Activated T-cell treated with anti-CD3 and anti-CD28 coated beads, Interleukin-2, amount 50 U/mL, for 72 hours (primary cell): Measurements from ENCODE around the gene REC114. TPM values are rescaled to one million over a fixed set of nuclear protein-coding genes. Genes with fewer than 3 reads are reported as not detected.
A peak's percentile ranks its signal among the peaks of the same experiment; 100 is the strongest.
"Not testable (repeated sequence)": the region's sequence is repeated elsewhere in the genome, so short reads cannot be mapped to it uniquely, and the experiment has no call there.

Experiments used
- ATAC-seq, 2 donors: fragments of 150-1000 bp; cut with Tn5 transposase; replicated peaks in 1 of 2; 2 replicates each; pipeline ENCODE4 v1.10.0; 2021; ENCODE audit warnings: moderate library complexity in 2 of 2, mild to moderate bottlenecking in 1 of 2
- DNase-seq, 2 donors: peaks; one replicate each; pipeline ENCODE4 v3.0.0; 2021 to 2022; ENCODE audit warnings: mixed read lengths in 1 of 2
- H3K27ac Mint-ChIP-seq: one replicate; pipeline ENCODE4 v1.8.0; 2022; ENCODE audit warnings: mild to moderate bottlenecking, moderate library complexity, mixed read lengths
- H3K27me3 Mint-ChIP-seq: one replicate; pipeline ENCODE4 v1.8.0; 2022; ENCODE audit warnings: low read depth, mixed read lengths
- H3K36me3 Mint-ChIP-seq, 2 donors: one replicate each; pipeline ENCODE4 v1.8.0; 2022; ENCODE audit warnings: mixed read lengths in 2 of 2, mild to moderate bottlenecking in 1 of 2; ENCODE audit not compliant: insufficient read depth in 2 of 2
- H3K4me1 Mint-ChIP-seq: one replicate; pipeline ENCODE4 v1.8.0; 2022; ENCODE audit warnings: low read depth, mixed read lengths
- H3K4me3 Mint-ChIP-seq, 2 donors: one replicate each; pipeline ENCODE4 v1.8.0; 2022; ENCODE audit warnings: mild to moderate bottlenecking in 2 of 2, mixed read lengths in 2 of 2, moderate library complexity in 2 of 2
- H3K9me3 Mint-ChIP-seq, 2 donors: one replicate each; pipeline ENCODE4 v1.8.0; 2022; ENCODE audit warnings: mixed read lengths in 2 of 2
- total RNA-seq, 2 donors: library from RNA; stranded (reverse); gene quantifications; one replicate each; pipeline ENCODE4 v1.2.3, GENCODE V29; 2022

Gene REC114, protein sequence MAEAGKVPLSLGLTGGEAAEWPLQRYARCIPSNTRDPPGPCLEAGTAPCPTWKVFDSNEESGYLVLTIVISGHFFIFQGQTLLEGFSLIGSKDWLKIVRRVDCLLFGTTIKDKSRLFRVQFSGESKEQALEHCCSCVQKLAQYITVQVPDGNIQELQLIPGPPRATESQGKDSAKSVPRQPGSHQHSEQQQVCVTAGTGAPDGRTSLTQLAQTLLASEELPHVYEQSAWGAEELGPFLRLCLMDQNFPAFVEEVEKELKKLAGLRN
- total RNA-seq, result not detected

DNA sequence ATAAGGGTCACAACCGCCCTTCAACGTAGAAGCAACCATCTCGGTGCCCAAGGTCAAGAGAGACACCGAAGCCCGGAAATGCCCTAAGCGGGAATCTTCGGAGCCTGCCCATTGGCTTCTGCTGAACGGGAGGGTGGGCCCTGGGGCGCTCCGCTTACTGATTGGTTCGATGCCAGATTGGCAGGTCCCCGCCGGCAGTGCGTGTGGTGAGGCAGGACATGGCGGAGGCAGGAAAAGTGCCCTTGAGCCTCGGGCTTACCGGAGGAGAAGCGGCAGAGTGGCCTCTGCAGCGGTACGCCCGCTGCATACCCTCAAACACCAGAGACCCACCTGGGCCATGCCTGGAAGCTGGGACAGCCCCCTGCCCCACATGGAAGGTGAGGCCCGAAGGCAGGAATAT lies at the start of gene REC114:
Gene REC114, plus strand, starts transcription at position 197 of the 400 bp plus-strand sequence. Its CDS starts 22 bp downstream, at position 219.
- peaks cover 4% of the 10 kb centered on the region in 2 donors for H3K9me3 Mint-ChIP-seq
- peaks cover 0 to 4% of the 10 kb centered on the region in 2 donors for H3K36me3 Mint-ChIP-seq
- H3K27me3 Mint-ChIP-seq, result peaks cover 14% of the 10 kb centered on the region
- ATAC-seq (no peak), DNase-seq (no peak)
- H3K4me3 Mint-ChIP-seq, result no peak within 1 kb of the TSS
- no peak within 1 kb of the TSS for H3K27ac Mint-ChIP-seq
- no peaks in the 10 kb centered on the region for H3K4me1 Mint-ChIP-seq

DNA sequence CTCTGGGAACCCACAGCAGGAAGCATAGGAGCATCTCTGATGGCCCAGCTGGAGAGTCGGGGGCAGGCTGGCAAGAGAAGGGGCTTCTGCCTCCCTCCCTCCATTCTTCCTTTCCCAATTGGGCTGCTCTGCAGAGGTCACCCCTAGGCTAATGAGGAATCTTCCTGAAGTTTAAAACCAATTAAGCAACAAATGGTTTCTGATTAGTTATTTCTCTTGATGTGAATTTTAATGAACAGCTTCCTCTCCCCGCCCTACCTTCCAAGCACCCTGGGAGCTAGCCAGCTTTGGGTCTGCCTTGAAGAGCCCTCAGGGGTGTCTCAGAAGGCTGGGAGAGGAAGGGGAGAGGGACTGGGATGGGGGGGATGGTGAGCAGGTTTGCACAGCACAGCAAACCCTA lies 49.6 kb upstream of the REC114 start:
- H3K4me3 Mint-ChIP-seq, result no peak overlapping the region
- H3K27ac Mint-ChIP-seq, result no peak overlapping the region
- no peaks in the 10 kb centered on the region for H3K9me3 Mint-ChIP-seq
- H3K36me3 Mint-ChIP-seq, result no peaks in the 10 kb centered on the region
- peaks cover 29% of the 10 kb centered on the region for H3K27me3 Mint-ChIP-seq
- DNase-seq (no peak), ATAC-seq (no peak)
- no peaks in the 10 kb centered on the region for H3K4me1 Mint-ChIP-seq

DNA sequence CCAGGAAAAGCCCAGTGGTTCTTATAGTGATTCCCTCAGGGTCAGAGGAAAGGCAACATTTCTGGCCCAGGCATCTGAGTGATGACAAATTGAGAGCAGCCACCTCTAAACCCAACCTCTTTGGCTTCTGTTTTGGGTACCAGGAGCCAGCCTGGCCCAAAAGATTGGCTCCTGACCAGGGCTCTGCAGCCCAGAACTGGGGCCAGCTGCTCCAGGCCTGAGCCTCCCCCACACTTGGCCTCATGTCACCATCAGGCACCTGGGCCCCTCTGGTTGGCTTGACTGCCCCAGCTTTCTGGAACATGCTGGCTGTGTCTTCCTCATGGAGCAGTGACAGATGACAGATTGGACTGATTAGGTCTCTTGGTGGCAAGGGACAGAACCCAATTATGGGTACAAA lies 48.2 kb upstream of the REC114 start:
- Mint-ChIP-seq H3K4me3 (no peak overlapping the region), H3K36me3 (no peaks in the 10 kb centered on the region), H3K27me3 (peaks cover 29% of the 10 kb centered on the region), H3K27ac (no peak overlapping the region), H3K9me3 (no peaks in the 10 kb centered on the region), H3K4me1 (no peaks in the 10 kb centered on the region)
- DNase-seq, result no peak
- no peak for ATAC-seq

DNA sequence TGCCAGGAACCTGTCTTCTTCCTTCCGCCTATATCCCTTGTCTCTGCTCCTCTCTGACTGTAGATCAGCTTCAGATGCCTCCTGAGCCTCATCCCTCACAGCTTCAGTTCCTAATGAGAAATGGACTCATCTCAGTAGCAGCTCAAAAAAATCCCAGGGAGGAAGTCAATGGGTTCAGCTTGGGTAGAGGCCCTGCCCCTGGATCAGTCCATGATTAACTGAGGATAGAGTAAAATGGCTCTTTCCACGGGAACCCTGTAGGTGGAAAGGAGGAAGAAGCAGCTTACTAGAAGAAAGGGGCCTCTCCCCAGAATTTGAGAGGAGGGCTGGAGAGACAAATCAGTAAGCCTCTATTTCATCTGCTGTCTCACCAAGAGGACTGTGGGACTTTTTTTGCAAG lies 47.3 kb upstream of the REC114 start:
- DNase-seq (no peak), ATAC-seq (no peak)
- Mint-ChIP-seq H3K4me1 (no peaks in the 10 kb centered on the region), H3K27ac (no peak overlapping the region), H3K27me3 (peaks cover 29% of the 10 kb centered on the region), H3K4me3 (no peak overlapping the region), H3K9me3 (no peaks in the 10 kb centered on the region), H3K36me3 (no peaks in the 10 kb centered on the region)

DNA sequence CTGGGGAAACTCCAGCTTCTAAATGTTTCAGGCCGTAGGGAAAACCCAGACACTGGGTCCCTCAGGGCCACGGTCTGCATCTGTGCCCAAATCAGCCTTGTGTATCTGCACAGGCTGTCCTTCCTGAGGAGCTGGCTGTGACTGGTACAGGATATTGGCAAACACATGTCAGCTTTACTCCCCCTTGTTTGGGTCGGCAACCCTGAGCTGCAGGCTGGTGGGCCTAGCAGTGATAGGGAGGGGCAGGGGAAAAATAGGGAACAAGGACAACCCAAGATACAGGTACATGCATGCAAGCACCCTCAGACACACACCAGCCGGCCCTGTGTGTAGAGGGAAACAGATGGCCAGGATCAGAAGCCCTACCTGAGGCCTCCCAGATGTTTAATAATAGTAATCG lies 45.5 kb upstream of the REC114 start:
- no peaks in the 10 kb centered on the region for H3K4me1 Mint-ChIP-seq
- DNase-seq (no peak), ATAC-seq (no peak)
- no peaks in the 10 kb centered on the region for H3K36me3 Mint-ChIP-seq
- no peaks in the 10 kb centered on the region for H3K9me3 Mint-ChIP-seq
- H3K27ac Mint-ChIP-seq, result no peak overlapping the region
- H3K4me3 Mint-ChIP-seq, result no peak overlapping the region
- H3K27me3 Mint-ChIP-seq, result peaks cover 13% of the 10 kb centered on the region

DNA sequence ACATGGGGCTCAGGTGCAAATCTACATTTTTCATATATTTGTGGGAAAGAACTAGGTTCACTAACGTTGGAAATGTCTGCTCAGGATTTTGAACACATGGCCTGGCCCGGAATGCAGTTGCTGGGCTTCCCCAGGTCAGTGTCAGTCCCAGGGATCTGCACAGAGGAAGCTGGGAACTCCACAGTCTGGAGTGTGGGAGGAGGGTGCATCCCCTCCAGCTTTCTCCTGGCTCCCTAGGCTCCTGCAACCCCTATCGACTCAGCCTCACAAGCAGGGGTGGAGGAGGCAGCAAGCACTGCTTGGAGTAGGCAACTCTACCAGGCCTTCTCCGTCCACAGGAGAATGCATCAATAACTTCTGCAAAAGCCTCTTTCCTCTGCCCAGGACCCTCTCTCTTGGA lies 44.1 kb upstream of the REC114 start:
- Mint-ChIP-seq H3K9me3 (no peaks in the 10 kb centered on the region), H3K36me3 (no peaks in the 10 kb centered on the region), H3K4me3 (no peak overlapping the region), H3K27me3 (peaks cover under 1% of the 10 kb centered on the region), H3K4me1 (no peaks in the 10 kb centered on the region), H3K27ac (no peak overlapping the region)
- no peak for DNase-seq
- ATAC-seq, result no peak

DNA sequence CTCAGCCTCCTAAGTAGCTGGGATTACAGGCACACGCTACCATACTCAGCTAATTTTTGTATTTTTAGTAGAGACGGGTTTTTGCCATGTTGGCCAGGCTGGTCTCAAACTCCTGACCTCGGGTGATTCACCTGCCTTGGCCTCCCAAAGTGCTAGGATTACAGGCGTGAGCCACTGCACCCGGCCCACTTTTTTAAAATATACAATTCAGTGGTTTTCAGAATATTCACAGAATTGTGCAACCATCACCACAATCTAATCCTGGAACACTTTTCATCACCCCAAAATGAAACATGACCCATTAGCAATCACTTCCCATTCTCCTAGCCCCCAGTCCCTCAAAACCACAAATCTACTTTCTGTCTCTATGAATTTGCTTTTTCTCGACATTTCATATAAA lies 42.7 kb upstream of the REC114 start:
- ATAC-seq, DNase-seq, H3K4me1 Mint-ChIP-seq, H3K36me3 Mint-ChIP-seq, H3K9me3 Mint-ChIP-seq, H3K27me3 Mint-ChIP-seq, H3K4me3 Mint-ChIP-seq, H3K27ac Mint-ChIP-seq: not testable (repeated sequence)

DNA sequence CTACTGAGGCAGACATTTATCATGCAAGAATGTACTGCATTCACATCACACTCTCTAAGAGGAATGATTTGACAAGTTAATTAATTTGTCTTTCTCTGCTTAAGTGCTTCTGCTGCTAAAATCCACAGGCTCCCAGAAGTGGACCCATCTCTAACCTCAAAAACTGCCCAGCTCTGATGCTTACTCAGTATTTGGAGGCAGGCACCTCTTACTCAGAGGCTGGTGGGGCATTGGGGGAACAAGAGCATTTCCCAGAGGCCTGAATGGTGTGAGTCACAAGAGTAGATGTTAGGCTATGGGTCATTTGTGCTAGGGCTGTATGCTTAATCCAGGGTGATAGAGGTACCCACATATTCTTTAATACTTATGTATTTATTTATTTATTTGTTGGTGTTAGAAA lies 39.8 kb upstream of the REC114 start:
- Mint-ChIP-seq H3K36me3 (no peaks in the 10 kb centered on the region), H3K4me1 (no peaks in the 10 kb centered on the region), H3K9me3 (no peaks in the 10 kb centered on the region), H3K27ac (no peak overlapping the region), H3K27me3 (peaks cover 17% of the 10 kb centered on the region), H3K4me3 (no peak overlapping the region)
- ATAC-seq (no peak), DNase-seq (no peak)

DNA sequence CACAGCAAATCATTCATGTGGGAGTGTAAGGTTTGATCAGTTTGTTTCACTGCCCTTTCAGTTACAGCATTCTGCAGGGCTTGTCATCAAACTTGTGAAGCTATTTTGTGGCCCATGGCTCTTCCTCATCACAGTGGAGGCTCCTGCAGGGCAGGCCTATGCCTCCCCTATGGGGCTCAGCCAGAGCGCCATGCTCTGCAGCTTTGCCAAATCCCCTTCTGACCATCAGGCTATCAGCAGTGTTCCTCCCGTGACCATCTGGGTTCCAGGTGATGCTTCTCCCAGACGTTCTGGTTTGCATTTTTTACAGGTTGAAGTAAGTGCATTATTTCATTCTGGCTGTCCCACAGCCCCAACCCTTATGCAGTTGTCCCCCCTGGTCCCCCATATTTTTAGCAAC lies 28.1 kb upstream of the REC114 start:
- Mint-ChIP-seq H3K9me3 (no peaks in the 10 kb centered on the region), H3K27me3 (no peaks in the 10 kb centered on the region), H3K36me3 (no peaks in the 10 kb centered on the region), H3K4me1 (no peaks in the 10 kb centered on the region), H3K4me3 (no peak overlapping the region), H3K27ac (no peak overlapping the region)
- DNase-seq (no peak), ATAC-seq (no peak)

DNA sequence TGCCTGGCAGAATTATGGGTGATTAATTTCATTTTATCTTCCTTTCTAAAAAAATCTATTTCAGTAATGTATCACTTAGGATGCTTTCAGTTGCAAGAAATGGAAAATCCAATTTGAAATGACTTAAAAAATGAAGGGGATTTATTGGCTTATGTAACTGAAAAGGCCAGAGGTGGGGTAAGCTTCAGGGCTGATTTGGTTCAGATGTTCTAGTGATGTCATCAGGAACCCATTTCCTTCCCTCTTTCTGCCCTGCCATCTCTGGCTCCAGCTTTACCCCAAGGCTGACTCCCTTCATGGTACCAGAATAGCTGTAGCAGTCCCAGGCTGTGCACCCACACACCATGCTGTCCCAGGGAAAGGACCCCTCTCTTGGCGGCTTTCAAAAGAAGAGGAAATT lies 18.5 kb upstream of the REC114 start:
- Mint-ChIP-seq H3K27me3 (peaks cover under 1% of the 10 kb centered on the region), H3K4me1 (no peaks in the 10 kb centered on the region), H3K4me3 (no peak overlapping the region), H3K36me3 (no peaks in the 10 kb centered on the region), H3K27ac (no peak overlapping the region), H3K9me3 (peaks cover 0 to 1% of the 10 kb centered on the region in 2 donors)
- ATAC-seq (no peak), DNase-seq (no peak)

DNA sequence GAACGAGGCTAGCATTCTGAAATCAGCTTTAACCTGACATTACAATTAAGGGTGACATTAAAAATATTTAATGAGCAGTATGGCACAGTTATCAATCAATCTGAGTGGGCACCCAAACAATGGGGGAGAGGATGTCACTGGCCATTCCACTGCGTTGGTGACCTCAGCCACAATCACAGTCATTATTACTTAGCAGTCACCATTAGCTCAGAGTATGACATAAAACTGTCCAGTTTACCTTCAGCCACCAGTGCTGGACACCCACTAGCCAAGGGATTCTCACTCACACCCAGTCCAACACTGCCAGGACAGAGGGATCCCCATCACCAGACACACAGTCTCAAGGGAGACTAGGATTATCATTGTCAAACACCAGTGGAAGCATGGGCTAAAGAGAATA lies 17.5 kb upstream of the REC114 start:
- Mint-ChIP-seq H3K27ac (no peak overlapping the region), H3K9me3 (peaks cover 0 to 1% of the 10 kb centered on the region in 2 donors), H3K36me3 (no peaks in the 10 kb centered on the region), H3K4me1 (no peaks in the 10 kb centered on the region), H3K27me3 (peaks cover 6% of the 10 kb centered on the region), H3K4me3 (no peak overlapping the region)
- no peak for DNase-seq
- no peak for ATAC-seq

DNA sequence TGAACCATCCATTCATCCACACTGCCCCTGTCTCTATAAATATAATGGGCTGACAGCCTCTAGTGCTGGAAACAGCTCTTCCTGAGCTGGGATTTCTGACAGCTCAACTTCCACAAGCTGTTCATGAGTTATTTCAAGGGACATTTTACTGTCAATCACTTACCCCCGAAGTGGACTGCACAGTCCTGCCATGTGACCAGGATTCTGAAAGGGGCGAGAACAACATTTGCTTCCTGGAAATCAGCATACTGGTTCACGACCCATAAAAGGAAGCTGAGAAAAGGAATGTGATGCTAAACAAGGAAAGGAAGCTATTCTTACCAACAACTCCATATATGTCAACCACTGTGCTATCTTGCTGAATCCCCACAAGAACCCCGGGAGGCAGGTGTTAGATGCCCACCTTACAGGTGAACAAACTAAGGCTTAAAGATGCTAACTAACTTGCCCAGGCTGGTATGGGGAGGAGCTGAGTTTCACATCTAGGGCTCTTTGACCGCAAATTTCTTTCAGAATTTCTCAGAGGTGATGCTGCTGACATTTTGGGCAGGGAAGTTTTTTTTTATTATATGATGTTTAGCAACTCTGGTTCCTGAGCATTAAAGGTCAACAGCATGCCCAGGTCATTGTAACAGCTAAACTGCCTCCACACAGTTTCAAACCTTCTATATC lies 16.5 kb upstream of the REC114 start:
- Mint-ChIP-seq H3K9me3 (peaks cover 0 to 1% of the 10 kb centered on the region in 2 donors), H3K27ac (no peak overlapping the region), H3K4me1 (no peaks in the 10 kb centered on the region), H3K36me3 (no peaks in the 10 kb centered on the region), H3K4me3 (no peak overlapping the region), H3K27me3 (peaks cover 6% of the 10 kb centered on the region)
- ATAC-seq (peak in 1 of 2 donors; percentile 26), DNase-seq (no peak)

DNA sequence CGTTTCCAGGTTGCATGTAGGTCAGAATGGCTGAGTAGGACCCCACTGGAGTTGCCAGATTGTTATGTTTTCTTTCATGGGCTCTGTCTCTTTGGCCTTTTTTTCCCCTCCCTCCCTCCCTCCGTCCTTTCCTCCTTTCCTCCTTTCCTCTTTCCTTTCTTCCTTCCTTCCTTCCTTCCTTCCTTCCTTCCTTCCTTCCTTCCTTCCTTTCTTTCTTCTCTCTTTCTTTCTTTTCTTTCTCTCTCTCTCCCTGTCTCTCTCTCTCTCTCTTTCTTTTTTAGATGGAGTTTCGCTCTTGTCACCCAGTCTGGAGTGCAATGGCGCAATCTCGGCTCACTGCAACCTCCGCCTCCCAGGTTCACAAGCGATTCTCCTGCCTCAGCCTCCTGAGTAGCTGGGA lies 11.6 kb upstream of the REC114 start:
- H3K27me3 Mint-ChIP-seq, result peaks cover 11% of the 10 kb centered on the region
- H3K4me3 Mint-ChIP-seq, H3K27ac Mint-ChIP-seq, ATAC-seq, H3K4me1 Mint-ChIP-seq, DNase-seq, H3K36me3 Mint-ChIP-seq, H3K9me3 Mint-ChIP-seq: not testable (repeated sequence)

DNA sequence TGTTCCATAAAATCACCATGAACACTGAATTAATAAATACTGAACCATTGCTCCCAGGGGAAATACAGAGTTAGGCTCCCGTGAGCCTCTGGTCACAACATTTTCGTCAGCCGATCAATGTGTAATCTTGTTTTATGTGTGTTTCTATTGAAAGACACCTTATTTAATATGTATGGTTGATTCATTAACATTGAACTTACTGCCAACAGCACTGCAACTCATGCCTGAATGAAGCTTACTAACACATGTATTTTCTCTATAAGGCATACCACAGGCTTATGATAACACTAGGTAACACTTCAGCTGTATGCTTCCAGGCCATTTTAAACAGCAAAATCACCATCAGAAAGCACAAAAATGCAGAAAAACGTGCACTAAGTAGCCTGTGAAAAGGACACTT lies 9.1 kb upstream of the REC114 start:
- no peaks in the 10 kb centered on the region for H3K9me3 Mint-ChIP-seq
- DNase-seq (no peak), ATAC-seq (no peak)
- H3K4me3 Mint-ChIP-seq, result no peak overlapping the region
- no peak overlapping the region for H3K27ac Mint-ChIP-seq
- H3K27me3 Mint-ChIP-seq, result peaks cover 16% of the 10 kb centered on the region
- H3K36me3 Mint-ChIP-seq, result no peaks in the 10 kb centered on the region
- no peaks in the 10 kb centered on the region for H3K4me1 Mint-ChIP-seq
